ENCODE measurements around the gene CHST9.
"Not testable (repeated sequence)": the region's sequence is repeated elsewhere in the genome, so short reads cannot be mapped to it uniquely, and the experiment has no call there.

Gene CHST9

DNA sequence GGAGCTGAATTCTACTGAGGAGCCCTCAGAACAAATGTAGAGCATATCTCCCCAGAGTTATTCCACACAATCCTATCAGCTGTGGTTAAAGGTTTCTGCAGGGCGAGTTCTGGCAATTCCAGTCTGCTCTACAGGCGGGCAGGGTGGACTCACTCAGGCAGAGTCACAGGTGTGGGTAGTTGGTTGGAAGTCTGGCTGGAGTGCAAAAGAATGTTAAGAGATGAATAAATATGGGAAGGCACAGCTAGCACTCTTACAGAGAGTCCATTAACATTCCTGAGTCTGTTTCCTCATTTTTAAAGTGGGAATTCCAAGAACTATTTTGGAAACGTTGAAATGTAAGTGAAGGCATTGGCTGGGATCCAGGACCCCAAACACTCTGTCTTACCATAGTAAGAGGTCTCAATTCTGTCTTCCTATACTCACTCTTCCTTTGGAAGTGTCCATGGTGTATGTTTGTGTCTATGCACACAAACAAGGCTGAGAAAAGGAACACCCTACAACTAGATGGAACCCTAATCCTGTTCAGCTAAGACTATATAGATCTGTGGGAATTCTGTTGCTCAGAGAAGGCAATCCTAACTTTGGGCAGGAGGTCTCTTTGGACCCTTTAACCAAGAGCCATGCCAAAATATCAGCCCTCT, 256.3 kb downstream of the CHST9 start:
- no peak for DNase-seq

DNA sequence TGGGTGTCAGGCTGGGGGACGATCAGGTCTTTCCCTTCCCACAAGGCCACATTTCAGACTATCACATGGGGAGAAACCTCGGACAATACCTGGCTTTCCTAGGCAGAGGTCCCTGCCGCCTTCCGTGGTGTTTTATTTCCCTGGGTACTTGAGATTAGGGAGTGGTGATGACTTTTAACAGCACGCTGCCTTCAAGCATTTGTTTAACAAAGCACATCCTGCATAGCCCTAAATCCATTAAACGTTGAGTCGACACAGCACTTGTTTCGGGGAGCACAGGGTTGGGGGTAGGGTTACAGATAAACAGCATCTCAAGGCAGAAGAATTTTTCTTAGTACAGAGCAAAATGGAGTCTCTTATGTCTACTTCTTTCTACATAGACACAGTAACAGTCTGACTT, 257.3 kb downstream of the CHST9 start:
- DNase-seq, result not testable (repeated sequence)

DNA sequence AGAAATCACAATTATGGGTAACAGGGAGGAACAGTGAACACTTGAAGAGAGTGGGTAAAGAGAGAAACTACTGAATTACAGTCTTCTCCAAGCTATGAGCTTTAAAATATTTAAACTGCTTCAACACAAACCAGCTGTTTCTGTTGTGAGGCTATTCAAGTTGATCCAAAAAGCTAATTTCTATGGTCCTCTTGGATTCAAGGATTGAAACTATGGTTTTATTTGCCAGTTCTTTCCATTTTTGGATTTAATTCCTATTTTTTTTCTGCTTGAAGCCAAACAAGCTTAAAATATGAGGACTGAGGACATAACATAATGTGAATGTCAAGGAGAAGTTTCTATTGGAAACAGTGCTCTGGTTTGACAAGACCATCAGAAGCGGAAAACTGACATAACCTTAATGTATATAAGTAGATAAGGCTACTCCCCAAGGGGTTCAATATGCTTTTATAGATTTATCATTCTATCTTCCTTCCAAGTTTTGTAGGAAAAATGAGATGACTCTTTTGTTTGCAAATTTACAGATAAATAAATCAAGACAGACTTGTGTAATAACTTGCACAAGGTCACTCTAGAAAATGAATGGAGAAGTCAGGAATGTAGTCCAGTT, 258.9 kb downstream of the CHST9 start:
- DNase-seq, result no peak

DNA sequence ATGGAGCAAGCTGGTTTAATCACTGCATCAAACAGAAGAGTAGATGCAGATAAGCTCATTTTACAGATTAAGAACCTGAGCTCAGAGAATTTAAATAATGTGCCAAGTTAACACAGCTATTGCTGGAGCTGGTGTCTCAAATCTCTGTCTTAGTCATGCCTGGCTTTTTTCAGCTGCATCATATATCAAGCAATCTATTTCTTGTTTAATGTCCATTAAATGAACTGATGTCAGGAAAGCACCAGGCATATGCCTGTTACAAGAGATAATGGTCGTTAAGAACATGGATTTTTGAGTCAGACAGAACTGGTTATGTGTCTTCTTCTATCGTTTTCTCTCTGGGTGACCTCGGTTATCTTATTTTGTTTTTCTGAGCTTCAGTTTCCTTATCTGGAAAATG, 259.8 kb downstream of the CHST9 start:
- no peak for DNase-seq

- DNase-seq, result no peak
Measured at GRCh38 chr18:26922313-26922712, 262.8 kb downstream of the CHST9 start.

DNA sequence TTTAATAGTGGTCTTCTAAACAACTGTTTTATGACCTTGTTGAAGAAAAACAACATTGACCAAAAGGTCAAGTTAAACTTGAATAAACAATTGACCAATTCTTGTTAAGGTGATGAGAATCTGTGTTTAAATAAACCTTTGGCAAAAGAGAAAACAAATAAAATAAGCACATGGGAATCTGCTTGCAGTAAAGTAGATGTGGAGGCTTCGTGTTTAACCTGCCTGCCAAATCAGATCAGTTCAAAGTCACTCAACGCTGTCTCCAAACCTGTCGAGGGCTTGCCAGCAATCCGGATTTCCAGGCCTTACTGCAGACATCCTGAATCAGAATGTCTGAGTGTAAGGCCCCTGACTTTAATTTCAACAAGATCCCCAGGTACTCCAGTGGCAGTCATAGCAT, 264.5 kb downstream of the CHST9 start:
- no peak for DNase-seq

GRCh38 chr18:26919627-26920026, 265.5 kb downstream of the CHST9 start:
- no peak for DNase-seq

DNA sequence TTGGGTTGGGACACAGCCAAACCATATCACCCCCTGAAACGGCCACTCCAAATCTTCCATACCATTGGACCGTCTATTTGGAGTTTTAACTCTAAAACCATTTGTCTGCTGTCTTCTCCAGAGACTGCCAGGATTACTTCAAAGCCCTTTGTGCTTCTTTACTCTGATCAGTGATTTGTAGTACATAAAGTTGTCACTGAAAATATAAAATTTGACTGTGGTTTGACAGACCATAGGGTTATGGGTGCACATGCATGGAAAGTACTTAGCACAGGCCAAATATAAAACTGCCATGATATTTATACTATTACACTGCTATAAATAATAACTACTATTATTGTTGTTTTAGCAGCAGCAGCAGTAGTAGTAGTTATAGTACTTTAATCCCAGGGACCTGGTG, 265.9 kb downstream of the CHST9 start:
- DNase-seq, result no peak

DNA sequence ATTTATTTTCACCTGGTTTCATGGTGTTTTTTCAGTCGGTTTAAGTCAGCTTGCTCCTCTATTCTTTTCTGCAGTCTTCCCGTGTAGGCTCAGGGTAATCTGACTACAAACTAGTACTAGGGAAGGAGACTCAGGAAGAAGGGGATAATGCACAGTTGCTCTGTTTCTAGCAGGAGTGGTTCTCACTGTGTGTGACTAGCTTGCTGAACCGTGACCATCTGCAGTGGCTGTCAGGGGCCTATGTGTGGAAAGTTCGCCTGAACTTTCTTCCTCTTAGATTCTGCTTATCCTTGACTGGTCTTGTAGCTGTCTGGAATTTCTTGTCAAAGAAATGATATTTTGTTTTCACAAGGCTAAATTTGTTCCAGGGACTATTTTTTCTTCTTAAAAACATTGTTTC, 273.3 kb downstream of the CHST9 start:
- no peak for DNase-seq

DNA sequence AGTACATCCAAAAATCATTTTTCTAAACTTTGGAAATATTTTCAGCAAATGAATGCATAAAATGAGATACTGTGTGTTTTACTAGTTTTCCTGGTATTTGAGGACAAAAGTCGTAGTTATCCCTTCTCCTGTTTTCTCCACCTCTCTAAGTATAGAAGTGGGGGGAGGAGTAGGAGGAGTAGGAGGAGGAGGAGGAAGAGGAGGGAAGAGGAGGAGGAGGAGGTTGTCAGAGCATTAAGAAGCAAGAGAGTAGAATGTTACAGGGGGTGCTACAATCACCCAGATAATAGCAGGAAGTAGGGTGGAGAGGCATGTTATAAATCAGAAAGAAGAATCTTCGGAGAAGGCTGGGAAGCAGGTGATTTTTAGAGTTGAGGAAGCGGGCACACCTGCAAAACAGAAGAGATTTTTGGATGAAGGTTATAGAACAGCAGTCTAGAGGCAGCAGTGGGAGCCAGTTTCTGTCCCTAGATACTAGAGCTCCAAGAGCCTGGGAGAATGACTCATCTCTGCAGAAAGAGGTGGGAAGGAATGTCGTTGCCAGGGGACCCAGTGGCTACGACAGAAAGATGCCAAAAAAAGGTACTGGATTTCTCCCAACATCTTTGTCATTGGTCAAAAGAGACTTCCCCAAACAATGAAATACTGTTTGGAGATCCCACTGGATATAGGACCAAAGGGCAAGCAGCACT, 275.4 kb downstream of the CHST9 start:
- DNase-seq, result no peak

DNA sequence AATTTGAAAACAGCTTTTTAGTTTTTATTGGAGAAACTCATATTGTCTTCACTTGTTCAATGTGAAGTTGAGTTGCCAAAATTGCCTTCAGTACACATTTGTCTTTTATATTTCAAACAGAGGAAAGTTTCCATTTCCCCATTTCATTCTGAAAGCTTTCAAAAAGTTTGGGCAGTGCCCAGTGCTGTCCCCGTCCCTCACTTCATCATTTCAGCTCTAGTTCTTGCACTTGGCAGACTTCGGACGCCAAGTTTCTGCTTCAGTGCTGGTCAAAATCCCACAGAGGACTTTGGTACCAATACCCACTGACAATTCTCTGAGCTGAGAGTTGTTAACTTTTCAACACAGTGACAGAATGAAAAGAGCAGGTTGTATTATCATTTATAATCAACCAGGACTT, 276.2 kb downstream of the CHST9 start:
- no peak for DNase-seq

DNA sequence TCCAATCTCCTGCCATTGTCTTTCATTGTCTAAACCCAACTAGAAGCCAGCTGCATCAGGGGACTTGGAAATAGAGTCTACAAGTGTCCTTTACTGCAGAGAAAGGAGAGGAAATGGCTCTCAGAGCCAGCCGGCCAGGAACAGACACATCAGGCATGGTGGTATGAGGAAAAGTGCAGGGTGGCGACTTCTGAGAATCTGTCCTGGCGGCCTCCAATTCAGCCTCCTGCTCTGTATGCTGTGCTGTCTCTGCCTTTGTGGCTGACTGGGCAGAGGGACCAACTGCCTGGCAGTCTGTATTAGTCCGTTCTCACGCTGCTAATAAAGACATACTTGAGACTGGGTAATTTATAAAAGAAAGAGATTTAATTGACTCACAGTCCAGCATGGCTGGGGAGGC, 282.8 kb downstream of the CHST9 start:
- no peak for DNase-seq

- no peak for DNase-seq
Measured at GRCh38 chr18:26901020-26901419, 284.1 kb downstream of the CHST9 start.

- no peak for DNase-seq
Measured at GRCh38 chr18:26894426-26894825, 290.7 kb downstream of the CHST9 start.

- DNase-seq, result no peak
Measured at GRCh38 chr18:26893996-26894395, 291.1 kb downstream of the CHST9 start.

DNA sequence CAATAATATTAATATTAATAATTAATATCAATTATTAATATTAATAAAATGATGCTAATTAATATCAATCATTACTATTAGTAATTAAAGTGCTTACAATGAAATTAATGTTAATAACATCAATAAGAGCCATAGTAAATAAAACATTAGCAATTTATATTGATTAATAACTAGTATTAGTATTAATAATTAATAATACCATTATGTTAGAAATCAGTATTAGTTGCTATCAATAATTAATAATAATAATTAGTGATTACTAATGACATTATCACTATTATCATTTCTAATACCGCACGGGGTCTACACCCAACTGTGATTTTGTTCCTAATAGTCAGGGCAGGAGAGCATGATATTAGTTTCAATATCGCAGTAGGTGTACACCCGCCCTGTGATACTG, 296.8 kb downstream of the CHST9 start:
- no peak for DNase-seq

DNA sequence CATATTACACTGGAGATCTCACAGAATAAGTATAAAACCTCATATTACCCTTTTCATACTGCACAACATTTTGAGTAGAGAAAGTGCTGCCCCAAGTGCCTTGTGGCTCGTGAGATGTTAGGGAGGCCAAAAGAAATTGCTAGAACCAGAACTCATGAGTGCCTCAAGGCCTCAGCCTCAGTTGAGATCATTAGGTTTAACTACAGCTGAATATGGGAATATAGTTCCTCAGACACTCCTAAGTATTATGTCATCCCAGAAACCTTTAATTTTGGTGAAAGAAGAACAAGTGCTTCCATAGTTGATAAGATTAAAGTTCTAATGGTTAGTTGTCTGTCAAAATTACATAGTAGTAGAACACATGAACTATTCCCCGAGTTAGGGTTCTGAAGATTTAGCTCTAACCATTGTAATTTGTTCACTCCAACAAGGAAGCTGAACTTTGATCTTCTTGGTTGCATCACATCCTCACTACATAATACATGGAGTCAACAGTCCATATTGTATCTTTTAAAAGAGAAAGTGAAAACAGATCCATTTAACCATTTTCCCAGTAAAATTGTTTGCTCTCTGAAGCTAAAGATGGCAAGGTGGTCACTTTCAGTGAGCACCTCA, 310.0 kb downstream of the CHST9 start:
- DNase-seq, result no peak

- DNase-seq, result no peak
Measured at GRCh38 chr18:26874283-26874682, 310.8 kb downstream of the CHST9 start.

DNA sequence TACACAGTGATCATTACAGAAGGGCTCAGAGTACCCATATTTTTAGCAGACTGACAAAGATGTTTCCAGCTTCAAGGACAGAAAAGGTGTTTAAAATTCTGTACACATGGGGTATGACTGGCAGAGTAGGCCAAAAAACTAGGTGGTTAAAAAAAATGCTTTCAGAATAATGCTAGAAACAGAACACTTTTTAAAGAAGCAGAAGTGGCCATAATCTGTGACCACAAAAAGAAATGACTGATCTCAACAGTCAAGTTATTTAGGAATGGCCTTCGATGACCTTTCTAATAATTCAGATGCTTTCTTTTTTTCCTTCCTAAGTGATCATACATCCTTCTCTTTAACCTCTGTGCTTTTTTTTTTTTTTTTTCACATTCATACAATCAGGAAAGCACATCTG, 315.5 kb downstream of the CHST9 start:
- no peak for DNase-seq

DNA sequence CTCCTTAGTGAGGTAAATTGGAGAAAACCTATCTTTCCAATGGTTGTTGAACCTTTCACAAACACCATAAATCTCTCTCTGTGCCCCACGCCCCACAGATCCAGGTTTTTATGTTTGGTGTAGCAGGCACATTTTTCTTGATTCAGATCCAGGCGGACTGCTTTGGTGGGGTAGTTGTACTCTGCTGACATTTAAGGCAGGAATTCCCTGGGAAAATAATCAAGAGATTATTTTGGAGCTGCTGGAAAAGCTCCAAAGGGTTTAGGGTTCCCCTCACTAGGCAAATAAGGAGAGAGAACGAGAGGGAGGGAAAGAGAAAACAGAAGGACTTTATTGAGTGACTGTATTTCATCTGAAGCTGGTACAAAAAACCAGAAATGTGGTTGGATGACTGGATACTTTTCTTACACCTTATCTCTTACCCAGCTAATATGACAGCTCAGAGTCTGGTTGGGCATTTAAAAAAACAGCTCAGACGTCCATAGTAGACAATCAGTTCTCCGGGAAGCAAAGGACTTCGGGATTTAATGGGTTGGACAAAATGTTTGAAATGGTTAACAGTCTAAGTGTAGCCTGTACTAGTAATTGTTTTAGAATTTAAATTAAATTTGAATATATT, 316.0 kb downstream of the CHST9 start:
- DNase-seq, result no peak

- DNase-seq, result no peak
Measured at GRCh38 chr18:26867471-26867870, 317.6 kb downstream of the CHST9 start.

GRCh38 chr18:26865557-26865956, 319.6 kb downstream of the CHST9 start, which contains the start of gene AQP4:
AQP4 (minus strand) TSS chr18:26865707; CDS start chr18:26865689, 18 bp downstream.
- DNase-seq, result no peak

DNA sequence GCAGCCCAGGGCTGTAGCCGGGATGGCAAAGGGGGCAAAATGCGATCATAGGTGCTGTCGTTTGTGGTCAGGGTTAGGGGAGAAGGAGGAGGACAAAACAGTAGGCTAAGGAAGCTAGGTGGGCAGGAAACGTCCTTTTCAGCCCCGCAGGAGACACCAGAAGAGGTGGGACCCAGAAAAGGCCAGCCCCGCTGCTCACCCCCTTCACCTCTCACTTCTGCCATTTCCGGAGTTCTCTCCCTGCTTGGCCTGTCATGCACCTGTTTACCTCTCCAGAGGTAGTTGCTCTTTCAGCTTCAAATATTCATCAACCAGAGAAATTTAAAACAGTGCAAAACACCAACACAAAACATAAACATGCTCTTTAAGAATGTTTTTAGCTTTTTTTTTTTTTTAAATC, 320.4 kb downstream of the CHST9 start:
- no peak for DNase-seq

Measured in NCI-H2029 (cell line).